Neural cell (in vitro differentiated cells): ENCODE data around the gene PPM1H. TPM values are rescaled to one million over a fixed set of nuclear protein-coding genes. Genes with fewer than 3 reads are reported as not detected.

Experiments
- H2AFZ ChIP-seq: fragments of 200-600, 300-800 bp; sonication (generic), shearing (Covaris generic); 2 replicates; pipeline ENCODE4 v1.6.0; 2014; ENCODE audit warnings: low read depth, mild to moderate bottlenecking, antibody characterized with exemption, low read length, moderate library complexity
- H3F3A ChIP-seq: fragments of 200-600 bp; shearing (Covaris generic); 2 replicates; pipeline ENCODE4 v1.6.1; 2016; ENCODE audit warnings: mild to moderate bottlenecking, moderate library complexity, mixed read lengths, antibody characterized with exemption, low read length; ENCODE audit not compliant: insufficient read depth, poor library complexity, severe bottlenecking
- H3K27ac ChIP-seq: fragments of 200-600, 300-800 bp; sonication (generic), shearing (Covaris generic); 2 replicates; pipeline ENCODE4 v1.5.1; 2014; ENCODE audit warnings: mild to moderate bottlenecking, low read length, moderate library complexity
- H3K27me3 ChIP-seq: fragments of 300-800, 200-600 bp; sonication (generic), shearing (Covaris generic); 2 replicates; pipeline ENCODE4 v1.6.0; 2014; ENCODE audit warnings: mild to moderate bottlenecking, low read depth, low read length, moderate library complexity; ENCODE audit not compliant: insufficient read depth
- H3K36me3 ChIP-seq: fragments of 300-800, 200-600 bp; sonication (generic), shearing (Covaris generic); 2 replicates; pipeline ENCODE4 v1.5.1; 2014; ENCODE audit warnings: mild to moderate bottlenecking, antibody characterized with exemption, low read length, moderate library complexity; ENCODE audit not compliant: insufficient read depth
- H3K4me2 ChIP-seq: fragments of 300-800, 200-600 bp; sonication (generic), shearing (Covaris generic); 2 replicates; pipeline ENCODE4 v1.6.0; 2014; ENCODE audit warnings: mild to moderate bottlenecking, low read length
- H3K4me3 ChIP-seq: fragments of 300-800, 200-600 bp; sonication (generic), shearing (Covaris generic); 2 replicates; pipeline ENCODE4 v1.5.1; 2014; ENCODE audit warnings: mild to moderate bottlenecking, low read length, moderate library complexity
- H3K79me2 ChIP-seq: fragments of 200-600 bp; shearing (Covaris generic); replicated peaks from 2 replicates; pipeline ENCODE4 v1.6.0; 2014; ENCODE audit warnings: mild to moderate bottlenecking, low read length, moderate library complexity; ENCODE audit not compliant: insufficient read depth
- H3K9ac ChIP-seq: fragments of 300-800, 200-600 bp; sonication (generic), shearing (Covaris generic); 2 replicates; pipeline ENCODE4 v1.6.1; 2016; ENCODE audit warnings: mild to moderate bottlenecking, low read length, mixed read lengths
- H3K9me2 ChIP-seq: fragments of 200-600 bp; shearing (Covaris generic); 2 replicates; pipeline ENCODE4 v1.6.1; 2016; ENCODE audit warnings: mild to moderate bottlenecking, low read length, mixed read lengths; ENCODE audit not compliant: insufficient read depth
- H3K9me3 ChIP-seq: fragments of 200-600, 300-800 bp; sonication (generic), shearing (Covaris generic); 2 replicates; pipeline ENCODE4 v1.6.1; 2016; ENCODE audit warnings: mild to moderate bottlenecking, mixed run types, low read length, moderate library complexity, mixed read lengths
- H4K20me1 ChIP-seq: fragments of 200-600 bp; shearing (Covaris generic); 2 replicates; pipeline ENCODE4 v1.6.1; 2016; ENCODE audit warnings: mild to moderate bottlenecking, mixed run types; ENCODE audit not compliant: insufficient read depth
- EP300 ChIP-seq: fragments of 450-650 bp; conservative IDR thresholded peaks from 2 replicates; pipeline ENCODE4 v1.6.1; 2014; ENCODE audit warnings: antibody characterized with exemption, mild to moderate bottlenecking, moderate library complexity; ENCODE audit not compliant: poor library complexity, severe bottlenecking
- EZH2 ChIP-seq: fragments of 200-600, 300-800 bp; shearing (Covaris generic), sonication (generic); IDR thresholded peaks from 2 replicates; pipeline ENCODE4 v1.6.1; 2014; ENCODE audit warnings: antibody characterized with exemption, low read length, borderline replicate concordance, mild to moderate bottlenecking; ENCODE audit not compliant: insufficient read depth, poor library complexity, severe bottlenecking
- MXI1 ChIP-seq: fragments of 450-650 bp; conservative IDR thresholded peaks from 2 replicates; pipeline ENCODE4 v1.6.1; 2014; ENCODE audit warnings: antibody characterized with exemption, mild to moderate bottlenecking; ENCODE audit not compliant: poor library complexity, severe bottlenecking
- POLR2AphosphoS5 ChIP-seq: IDR thresholded peaks from 2 replicates; pipeline ENCODE4 v1.6.1; 2012
- RAD21 ChIP-seq: fragments of 450-650 bp; conservative IDR thresholded peaks from 2 replicates; pipeline ENCODE4 v1.6.1; 2014; ENCODE audit warnings: antibody characterized with exemption, mild to moderate bottlenecking, moderate library complexity
- SMC3 ChIP-seq: fragments of 450-650 bp; conservative IDR thresholded peaks from 2 replicates; pipeline ENCODE4 v1.6.1; 2014; ENCODE audit warnings: antibody characterized with exemption, mild to moderate bottlenecking, moderate library complexity; ENCODE audit not compliant: poor library complexity
- TAF1 ChIP-seq: IDR thresholded peaks from 2 replicates; pipeline ENCODE4 v1.6.1; 2012; ENCODE audit warnings: low read depth
- polyA plus RNA-seq: library from polyadenylated mRNA; depleted of rRNA; stranded (reverse); fragments of >200 nt; gene quantifications from 2 replicates; pipeline ENCODE4 v1.2.3, GENCODE V29; 2014
- TF ChIP-seq, protein P1 (sequence below): IDR thresholded peaks from 2 replicates; pipeline ENCODE4 v1.6.1; 2012; ENCODE audit warnings: borderline replicate concordance
- TF ChIP-seq, protein P2 (sequence below): fragments of 450-650 bp; IDR thresholded peaks from 2 replicates; pipeline ENCODE4 v1.5.1; 2014; ENCODE audit warnings: antibody characterized with exemption, mild to moderate bottlenecking, moderate library complexity; ENCODE audit not compliant: poor library complexity, severe bottlenecking

PPM1H gene
- polyA plus RNA-seq, 1 donor from 2014 or later, result 3.9 TPM

GRCh38 chr12:62725781-62726180 lies 209.2 kb downstream of the PPM1H start:
- Histone ChIP-seq H3K9me2 (no peaks in the 10 kb centered on the region), H3K9me3 (no peaks in the 10 kb centered on the region), H4K20me1 (no peaks in the 10 kb centered on the region), H3F3A (no peaks in the 10 kb centered on the region), H3K9ac (no peak overlapping the region), H3K36me3 (no peaks in the 10 kb centered on the region), H3K4me2 (no peak overlapping the region), H3K79me2 (no peaks in the 10 kb centered on the region), H3K4me3 (no peak overlapping the region), H2AFZ (no peak overlapping the region), H3K27me3 (no peaks in the 10 kb centered on the region), H3K27ac (no peak overlapping the region)
- TF ChIP-seq POLR2AphosphoS5 (no peak), EZH2 (no peak), MXI1 (no peak), TAF1 (no peak), RAD21 (no peak), EP300 (no peak), SMC3 (no peak)
- TF ChIP-seq, protein P1, sequence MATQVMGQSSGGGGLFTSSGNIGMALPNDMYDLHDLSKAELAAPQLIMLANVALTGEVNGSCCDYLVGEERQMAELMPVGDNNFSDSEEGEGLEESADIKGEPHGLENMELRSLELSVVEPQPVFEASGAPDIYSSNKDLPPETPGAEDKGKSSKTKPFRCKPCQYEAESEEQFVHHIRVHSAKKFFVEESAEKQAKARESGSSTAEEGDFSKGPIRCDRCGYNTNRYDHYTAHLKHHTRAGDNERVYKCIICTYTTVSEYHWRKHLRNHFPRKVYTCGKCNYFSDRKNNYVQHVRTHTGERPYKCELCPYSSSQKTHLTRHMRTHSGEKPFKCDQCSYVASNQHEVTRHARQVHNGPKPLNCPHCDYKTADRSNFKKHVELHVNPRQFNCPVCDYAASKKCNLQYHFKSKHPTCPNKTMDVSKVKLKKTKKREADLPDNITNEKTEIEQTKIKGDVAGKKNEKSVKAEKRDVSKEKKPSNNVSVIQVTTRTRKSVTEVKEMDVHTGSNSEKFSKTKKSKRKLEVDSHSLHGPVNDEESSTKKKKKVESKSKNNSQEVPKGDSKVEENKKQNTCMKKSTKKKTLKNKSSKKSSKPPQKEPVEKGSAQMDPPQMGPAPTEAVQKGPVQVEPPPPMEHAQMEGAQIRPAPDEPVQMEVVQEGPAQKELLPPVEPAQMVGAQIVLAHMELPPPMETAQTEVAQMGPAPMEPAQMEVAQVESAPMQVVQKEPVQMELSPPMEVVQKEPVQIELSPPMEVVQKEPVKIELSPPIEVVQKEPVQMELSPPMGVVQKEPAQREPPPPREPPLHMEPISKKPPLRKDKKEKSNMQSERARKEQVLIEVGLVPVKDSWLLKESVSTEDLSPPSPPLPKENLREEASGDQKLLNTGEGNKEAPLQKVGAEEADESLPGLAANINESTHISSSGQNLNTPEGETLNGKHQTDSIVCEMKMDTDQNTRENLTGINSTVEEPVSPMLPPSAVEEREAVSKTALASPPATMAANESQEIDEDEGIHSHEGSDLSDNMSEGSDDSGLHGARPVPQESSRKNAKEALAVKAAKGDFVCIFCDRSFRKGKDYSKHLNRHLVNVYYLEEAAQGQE, result no peak
- TF ChIP-seq, protein P2, sequence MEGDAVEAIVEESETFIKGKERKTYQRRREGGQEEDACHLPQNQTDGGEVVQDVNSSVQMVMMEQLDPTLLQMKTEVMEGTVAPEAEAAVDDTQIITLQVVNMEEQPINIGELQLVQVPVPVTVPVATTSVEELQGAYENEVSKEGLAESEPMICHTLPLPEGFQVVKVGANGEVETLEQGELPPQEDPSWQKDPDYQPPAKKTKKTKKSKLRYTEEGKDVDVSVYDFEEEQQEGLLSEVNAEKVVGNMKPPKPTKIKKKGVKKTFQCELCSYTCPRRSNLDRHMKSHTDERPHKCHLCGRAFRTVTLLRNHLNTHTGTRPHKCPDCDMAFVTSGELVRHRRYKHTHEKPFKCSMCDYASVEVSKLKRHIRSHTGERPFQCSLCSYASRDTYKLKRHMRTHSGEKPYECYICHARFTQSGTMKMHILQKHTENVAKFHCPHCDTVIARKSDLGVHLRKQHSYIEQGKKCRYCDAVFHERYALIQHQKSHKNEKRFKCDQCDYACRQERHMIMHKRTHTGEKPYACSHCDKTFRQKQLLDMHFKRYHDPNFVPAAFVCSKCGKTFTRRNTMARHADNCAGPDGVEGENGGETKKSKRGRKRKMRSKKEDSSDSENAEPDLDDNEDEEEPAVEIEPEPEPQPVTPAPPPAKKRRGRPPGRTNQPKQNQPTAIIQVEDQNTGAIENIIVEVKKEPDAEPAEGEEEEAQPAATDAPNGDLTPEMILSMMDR, result no peak

GRCh38 chr12:62724947-62725451 lies 210.0 kb downstream of the PPM1H start:
- Histone ChIP-seq H2AFZ (no peak overlapping the region), H3K27me3 (no peaks in the 10 kb centered on the region), H3K4me3 (no peak overlapping the region), H3K27ac (no peak overlapping the region), H3K9ac (no peak overlapping the region), H3K4me2 (no peak overlapping the region), H3K79me2 (no peaks in the 10 kb centered on the region), H3K9me3 (no peaks in the 10 kb centered on the region), H3K36me3 (no peaks in the 10 kb centered on the region), H4K20me1 (no peaks in the 10 kb centered on the region), H3F3A (no peaks in the 10 kb centered on the region), H3K9me2 (no peaks in the 10 kb centered on the region)
- TF ChIP-seq EZH2 (no peak), RAD21 (no peak), SMC3 (no peak), TAF1 (no peak), EP300 (no peak), MXI1 (no peak), POLR2AphosphoS5 (no peak)
- TF ChIP-seq, protein P2, result no peak
- TF ChIP-seq, protein P1, result no peak
